NCI-H1092 treated with DMSO at 0.1 percent for 48 hours (cell line): ENCODE measurements around the gene GAS2.

Experiments used
- DNase-seq: peaks from one replicate; lab custom pipeline; 2025; lab: John Stamatoyannopoulos, UW

Gene GAS2

DNA sequence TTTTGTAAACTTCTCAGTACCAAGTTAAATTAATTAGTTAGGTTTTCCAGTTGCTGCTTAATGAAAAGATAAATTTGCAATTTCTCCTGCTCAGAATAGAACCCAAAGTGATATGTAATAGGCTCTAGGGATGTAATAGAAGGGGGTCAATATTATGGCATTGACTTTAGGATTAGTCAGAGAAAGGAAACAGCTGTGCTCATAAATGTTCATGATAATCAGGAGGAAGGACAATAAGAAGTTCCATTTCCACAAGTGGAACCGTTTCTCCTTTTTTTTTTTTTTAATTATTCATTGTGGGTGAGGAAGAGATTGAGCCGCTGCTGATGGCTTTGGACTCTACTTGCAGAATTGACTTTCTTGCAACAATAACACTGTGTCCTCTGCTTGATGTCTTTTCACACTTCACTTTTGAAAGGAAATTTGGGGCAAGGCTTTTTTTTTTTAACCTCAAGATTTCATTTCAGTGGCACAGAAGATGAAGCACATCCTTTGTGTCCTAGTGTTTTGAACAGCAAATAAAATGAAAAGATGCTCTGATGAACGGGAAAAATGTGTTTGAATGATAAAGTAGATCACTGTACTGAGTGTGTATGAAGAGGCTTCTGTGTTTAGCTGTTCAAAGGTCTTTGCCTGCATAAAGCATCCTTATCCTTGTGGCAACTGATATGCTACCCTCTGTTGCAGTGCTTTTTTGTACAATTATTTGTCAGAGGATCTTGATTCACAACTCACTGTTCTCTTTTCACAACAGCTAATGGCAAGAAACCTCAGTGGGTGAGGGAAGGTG, 62.4 kb downstream of the GAS2 start:
- peak; percentile 85 for DNase-seq

GRCh38 chr11:22730319-22730718, 63.9 kb downstream of the GAS2 start:
- peak; percentile 39 for DNase-seq

DNA sequence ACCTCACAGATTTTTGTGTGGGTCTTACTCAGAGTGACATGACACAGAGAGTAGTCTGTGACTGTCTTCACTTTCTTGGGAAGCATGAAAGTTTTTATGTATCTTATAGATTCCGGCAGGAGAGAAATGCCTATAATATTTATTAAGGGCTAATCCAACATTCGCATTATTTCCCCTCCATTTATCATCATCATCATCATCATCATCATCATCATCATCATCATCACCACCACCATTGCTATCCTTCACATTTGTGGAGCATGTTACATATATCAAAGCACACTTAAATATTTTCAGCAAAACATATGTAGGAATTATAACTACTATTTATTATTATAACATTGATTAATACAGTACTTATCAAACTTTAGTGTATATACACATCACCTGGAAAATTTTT, 66.2 kb downstream of the GAS2 start:
- no peak for DNase-seq

- DNase-seq = no peak
Measured at GRCh38 chr11:22733475-22734248, 67.3 kb downstream of the GAS2 start.

- no peak for DNase-seq
Measured at GRCh38 chr11:22734628-22735345, 68.4 kb downstream of the GAS2 start.

DNA sequence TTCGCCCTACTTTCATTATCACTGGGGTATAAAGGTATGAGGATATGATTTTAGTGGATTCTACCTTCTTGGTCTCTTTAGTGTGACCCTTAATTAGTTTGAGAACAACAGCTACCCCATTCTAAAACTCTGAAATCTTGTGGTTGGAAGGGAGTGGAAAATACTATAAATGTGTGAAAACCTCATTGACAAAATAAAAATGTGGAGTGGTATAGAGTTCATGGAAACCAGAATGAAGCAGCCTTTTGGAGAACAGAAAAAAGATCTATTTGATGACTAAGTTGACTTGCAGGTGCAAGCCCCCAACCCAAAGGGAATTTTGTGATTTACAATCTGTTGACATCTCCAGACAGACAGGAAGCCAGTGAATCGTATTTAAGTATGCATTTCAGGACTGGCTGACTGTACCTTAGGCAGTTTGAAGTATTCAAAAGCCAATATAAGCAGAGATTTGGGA, 75.8 kb downstream of the GAS2 start:
- DNase-seq = no peak

- DNase-seq = no peak
Measured at GRCh38 chr11:22749536-22749935, 83.1 kb downstream of the GAS2 start.

DNA sequence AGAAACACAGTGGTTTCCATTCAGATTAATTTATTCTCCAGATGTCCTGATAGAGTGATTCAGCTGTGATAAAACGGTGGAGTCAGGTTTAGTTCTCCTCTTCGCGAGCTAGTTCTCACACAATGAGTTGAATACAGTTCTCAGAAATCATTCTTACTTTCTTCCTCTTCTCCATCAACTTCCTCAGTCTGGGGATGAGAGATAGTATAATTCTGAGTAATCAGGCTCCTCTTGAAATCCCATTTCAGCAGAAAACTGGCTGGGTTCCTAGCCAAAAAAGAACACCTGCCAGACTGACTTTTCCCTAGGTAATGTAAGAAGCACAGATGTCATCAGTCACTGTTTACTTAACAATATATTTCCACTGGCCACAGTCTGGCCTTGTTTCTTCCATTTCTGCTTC, 86.5 kb downstream of the GAS2 start:
- peak; percentile 78 for DNase-seq

DNA sequence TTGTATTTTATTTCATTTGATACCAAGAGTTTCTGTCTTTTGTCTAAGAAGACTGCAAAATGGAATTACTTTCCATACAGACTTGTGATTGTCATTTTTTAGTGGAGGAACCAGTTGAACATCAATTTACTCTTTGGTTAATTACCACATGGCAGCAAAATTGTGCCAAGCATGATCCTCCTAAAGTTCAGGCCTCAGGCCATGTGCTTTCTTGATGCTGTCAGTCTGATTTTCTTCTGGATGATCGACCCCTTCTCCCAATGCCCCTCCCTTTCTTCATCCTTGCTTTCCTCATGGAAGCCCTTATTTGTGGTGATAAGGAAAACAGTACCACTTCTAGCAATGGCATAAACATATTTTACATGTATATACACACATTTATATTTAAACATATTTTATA, 87.0 kb downstream of the GAS2 start:
- DNase-seq = no peak

DNA sequence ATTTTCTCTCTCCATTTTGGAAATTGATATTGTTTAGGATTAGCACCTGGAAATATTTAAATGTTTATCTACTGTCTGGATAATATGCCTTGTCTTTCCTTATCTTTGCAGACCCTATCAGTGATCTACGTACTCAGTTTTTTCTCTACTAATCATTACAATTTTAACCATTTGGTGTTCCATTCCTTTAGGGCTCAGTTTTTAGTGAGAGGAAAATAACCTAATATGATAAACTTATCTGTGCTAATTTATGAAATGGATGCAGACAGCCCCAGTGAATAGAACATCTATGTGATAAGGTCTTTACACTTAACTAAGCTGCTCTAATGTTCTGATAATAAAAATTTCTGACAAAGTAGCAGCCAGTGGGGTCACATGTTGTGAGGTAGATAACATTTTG, 94.7 kb downstream of the GAS2 start:
- DNase-seq = no peak

- no peak for DNase-seq
Measured at GRCh38 chr11:22763166-22763565, 96.8 kb downstream of the GAS2 start.

GRCh38 chr11:22764735-22765134, 98.3 kb downstream of the GAS2 start:
- no peak for DNase-seq

DNA sequence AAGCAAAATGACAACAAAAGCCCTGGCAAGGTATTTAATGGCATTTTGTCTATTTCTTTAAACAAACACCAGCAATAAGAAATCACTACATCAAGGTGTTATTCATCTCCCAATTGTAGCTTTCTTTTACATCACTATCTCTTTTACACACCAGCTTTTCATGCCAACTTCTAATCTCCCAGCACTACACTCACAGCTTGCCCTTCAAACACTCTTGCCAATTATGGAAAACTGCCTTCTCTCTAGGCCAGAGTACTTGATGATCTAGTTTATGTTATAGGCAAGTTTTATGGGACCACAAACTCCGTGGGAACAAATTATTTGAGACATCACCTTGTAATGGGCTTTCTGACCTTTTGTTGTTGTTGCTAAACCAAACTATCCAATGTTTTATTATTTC, 101.9 kb downstream of the GAS2 start:
- no peak for DNase-seq

- DNase-seq = no peak
Measured at GRCh38 chr11:22769081-22769480, 102.7 kb downstream of the GAS2 start.

DNA sequence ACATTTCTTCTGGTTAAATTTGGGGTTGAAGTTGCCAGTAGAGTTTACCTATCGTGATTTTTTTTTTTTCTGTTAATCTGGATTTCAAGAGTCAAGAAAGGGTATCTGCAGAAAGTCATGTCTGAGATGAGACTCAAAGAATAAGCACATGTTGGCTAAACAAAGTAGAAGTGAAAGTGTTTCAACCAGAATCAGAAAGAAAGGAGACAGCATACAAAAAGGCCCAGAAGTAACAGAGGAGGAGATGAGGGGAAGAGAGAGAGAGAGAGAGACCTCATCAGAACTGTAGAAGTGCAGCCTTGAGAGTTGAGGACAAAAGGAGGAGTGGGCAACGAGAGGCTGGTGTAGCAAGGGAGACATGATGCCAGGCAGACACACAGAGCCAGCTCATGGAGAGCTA, 108.3 kb downstream of the GAS2 start:
- no peak for DNase-seq

DNA sequence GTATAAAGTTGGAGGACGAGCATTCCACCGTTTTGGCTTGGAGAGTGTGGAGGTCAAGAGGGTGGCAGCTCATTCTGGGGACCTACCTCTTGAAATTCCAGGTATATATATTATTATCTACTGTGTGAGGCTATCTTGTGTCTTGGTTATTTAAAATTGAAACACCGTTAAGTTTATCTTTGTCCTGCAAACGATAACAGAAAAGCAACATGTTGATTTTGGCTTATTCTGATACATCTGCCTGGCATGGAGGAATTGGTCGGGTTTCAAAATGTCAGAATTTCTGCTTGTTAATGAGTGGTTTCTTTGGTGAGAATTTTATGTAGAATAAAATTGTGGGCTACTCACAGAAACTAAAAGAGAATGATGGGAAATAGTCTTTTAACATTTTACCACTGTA, 108.8 kb downstream of the GAS2 start:
- no peak for DNase-seq

DNA sequence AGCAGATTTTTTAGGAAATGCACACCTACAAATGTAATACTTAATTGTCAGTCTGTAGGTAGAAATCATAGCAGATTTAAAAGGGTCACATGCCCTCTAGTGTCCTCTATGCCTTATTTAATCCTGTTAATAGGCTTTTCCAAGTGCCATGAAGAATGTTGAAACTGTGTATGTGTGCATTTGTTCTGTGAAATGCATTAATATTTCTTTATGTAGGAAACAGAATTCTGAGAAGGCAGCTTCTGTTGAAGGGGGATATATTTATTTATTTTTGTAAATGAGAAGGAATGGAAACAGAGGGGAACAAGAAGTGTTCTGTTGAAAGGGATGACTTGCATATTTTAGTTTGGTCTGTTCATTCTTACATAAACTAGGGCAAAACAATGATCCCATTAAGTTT, 112.2 kb downstream of the GAS2 start:
- DNase-seq = peak; percentile 61

GRCh38 chr11:22779850-22780249, 113.4 kb downstream of the GAS2 start:
- DNase-seq = no peak

DNA sequence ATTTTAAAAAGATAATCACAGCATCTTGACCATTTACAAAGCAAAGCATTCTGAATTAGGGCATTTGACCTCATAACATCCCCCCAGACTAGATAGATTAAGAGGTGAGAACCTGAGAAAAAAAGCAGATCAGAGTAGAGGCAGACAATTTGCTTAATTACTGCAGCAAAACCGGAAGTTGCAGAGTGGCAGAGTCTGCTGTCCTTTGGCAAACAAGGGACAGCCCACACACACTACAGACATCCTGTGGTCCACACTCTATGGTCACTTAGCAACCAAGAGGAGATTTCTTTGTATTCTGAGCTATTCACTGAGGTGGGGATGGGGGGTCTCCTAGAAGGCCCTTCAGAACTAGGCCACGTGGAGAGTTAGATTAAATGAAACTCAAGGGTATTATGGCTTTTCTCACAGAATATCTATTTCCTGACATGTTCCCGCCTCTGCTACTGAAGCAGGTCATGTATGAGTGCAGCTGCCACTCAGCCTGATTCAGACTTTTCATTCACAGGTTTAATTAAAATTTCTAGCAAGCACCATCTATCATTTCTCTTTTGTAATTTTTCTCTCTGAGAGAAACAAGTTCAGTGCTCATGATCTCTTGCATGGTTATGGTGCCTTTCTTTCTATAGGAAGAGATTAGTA, 114.7 kb downstream of the GAS2 start:
- DNase-seq = peak; percentile 69

GRCh38 chr11:22785251-22785650, 118.8 kb downstream of the GAS2 start:
- DNase-seq = no peak

DNA sequence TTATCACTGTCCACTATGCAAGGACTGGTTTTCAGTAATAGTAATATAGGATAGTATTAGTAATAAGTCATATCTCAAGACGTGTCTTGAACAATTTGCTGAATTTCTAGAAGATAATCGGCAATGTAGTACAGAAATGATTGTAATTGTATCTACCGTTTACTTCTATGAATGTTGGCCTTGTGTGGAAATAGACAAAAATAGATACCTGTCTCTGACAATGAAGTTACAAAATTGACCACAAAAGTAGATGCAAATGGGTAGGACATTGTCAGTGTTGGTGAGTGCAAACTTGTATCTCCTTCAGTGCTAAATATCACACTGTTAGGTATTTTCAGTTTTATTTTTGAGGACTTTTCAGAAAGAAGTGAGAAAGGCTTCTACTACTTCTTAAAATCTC, 120.1 kb downstream of the GAS2 start:
- DNase-seq = no peak

GRCh38 chr11:22787055-22787454, 120.6 kb downstream of the GAS2 start:
- DNase-seq = no peak
